IPS DF 6.9 (cell line): Measurements from ENCODE around the gene ITPR1.

Experiments used
- DNase-seq: peaks from one replicate; pipeline ENCODE4 v3.0.0-alpha.2; 2013; ENCODE audit warnings: low read depth, low spot score
- H3K27ac ChIP-seq: one replicate; pipeline ENCODE4 v1.5.1; 2013; ENCODE audit warnings: low read length, control low read depth
- H3K27me3 ChIP-seq: 2 replicates; pipeline ENCODE4 v1.6.1; 2013; ENCODE audit warnings: mild to moderate bottlenecking, low read length; ENCODE audit not compliant: control insufficient read depth, insufficient read depth
- H3K36me3 ChIP-seq: 2 replicates; pipeline ENCODE4 v1.6.1; 2013; ENCODE audit warnings: low read length; ENCODE audit not compliant: control insufficient read depth, insufficient read depth
- H3K4me1 ChIP-seq: 2 replicates; pipeline ENCODE4 v1.6.1; 2013; ENCODE audit warnings: low read length; ENCODE audit not compliant: control insufficient read depth, insufficient read depth
- H3K4me3 ChIP-seq: 2 replicates; pipeline ENCODE4 v1.5.1; 2013; ENCODE audit warnings: mild to moderate bottlenecking, low read length
- H3K9me3 ChIP-seq: 2 replicates; pipeline ENCODE4 v1.6.1; 2013; ENCODE audit warnings: low read length, inconsistent platforms; ENCODE audit not compliant: control insufficient read depth, insufficient read depth
- WGBS: extraction: QIAGEN DNeasy Blood & Tissue Kit; methylation state at CpG from one replicate; pipeline ENCODE4 v1.1.7; 2013; ENCODE audit warnings: mixed read lengths, missing lambda C conversion rate; ENCODE audit not compliant: insufficient read length, insufficient coverage; 5-methylcytosine and 5-hydroxymethylcytosine counted together

Gene ITPR1

GRCh38 chr3:4765212-4765611 lies 272.1 kb downstream of the ITPR1 start:
- DNase-seq: no peak

GRCh38 chr3:4766263-4766662 lies 273.1 kb downstream of the ITPR1 start:
- no peaks in the 10 kb centered on the region for H3K9me3 ChIP-seq
- no peak overlapping the region for H3K4me3 ChIP-seq
- no peaks in the 10 kb centered on the region for H3K4me1 ChIP-seq
- DNase-seq: no peak
- no peaks in the 10 kb centered on the region for H3K27me3 ChIP-seq
- H3K36me3 ChIP-seq: no peaks in the 10 kb centered on the region
- WGBS: no CpG with 5 or more reads among the region's 4 CpGs
- no peak overlapping the region for H3K27ac ChIP-seq

More at GRCh38 chr3:4765212-4765611, 272.1 kb downstream of the ITPR1 start:
- WGBS: no CpG with 5 or more reads among the region's 3 CpGs
- no peaks in the 10 kb centered on the region for H3K36me3 ChIP-seq
- no peaks in the 10 kb centered on the region for H3K27me3 ChIP-seq
- H3K4me1 ChIP-seq: no peaks in the 10 kb centered on the region
- no peak overlapping the region for H3K4me3 ChIP-seq
- H3K9me3 ChIP-seq: no peaks in the 10 kb centered on the region
- no peak overlapping the region for H3K27ac ChIP-seq

- no CpG with 5 or more reads among the region's 6 CpGs for WGBS
- DNase-seq: no peak
- no peaks in the 10 kb centered on the region for H3K27me3 ChIP-seq
- no peak overlapping the region for H3K27ac ChIP-seq
- no peak overlapping the region for H3K4me3 ChIP-seq
- H3K4me1 ChIP-seq: no peaks in the 10 kb centered on the region
- no peaks in the 10 kb centered on the region for H3K9me3 ChIP-seq
- H3K36me3 ChIP-seq: no peaks in the 10 kb centered on the region
Observed at GRCh38 chr3:4766716-4767499, 273.8 kb downstream of the ITPR1 start.

GRCh38 chr3:4768021-4768420 lies 274.9 kb downstream of the ITPR1 start:
- Histone ChIP-seq H3K27me3 (no peaks in the 10 kb centered on the region), H3K36me3 (no peaks in the 10 kb centered on the region), H3K27ac (no peak overlapping the region), H3K4me3 (no peak overlapping the region), H3K4me1 (no peaks in the 10 kb centered on the region), H3K9me3 (no peaks in the 10 kb centered on the region)
- no peak for DNase-seq
- no CpG with 5 or more reads among the region's 5 CpGs for WGBS

- no peaks in the 10 kb centered on the region for H3K27me3 ChIP-seq
- WGBS: no CpG with 5 or more reads among the region's 12 CpGs
- H3K27ac ChIP-seq: no peak overlapping the region
- no peaks in the 10 kb centered on the region for H3K4me1 ChIP-seq
- no peak for DNase-seq
- H3K9me3 ChIP-seq: no peaks in the 10 kb centered on the region
- H3K4me3 ChIP-seq: no peak overlapping the region
- no peaks in the 10 kb centered on the region for H3K36me3 ChIP-seq
Observed at GRCh38 chr3:4768521-4768920, 275.4 kb downstream of the ITPR1 start.

- no peak for DNase-seq
- Histone ChIP-seq H3K27ac (no peak overlapping the region), H3K4me1 (no peaks in the 10 kb centered on the region), H3K27me3 (no peaks in the 10 kb centered on the region), H3K36me3 (no peaks in the 10 kb centered on the region), H3K9me3 (no peaks in the 10 kb centered on the region), H3K4me3 (no peak overlapping the region)
- WGBS: no CpG with 5 or more reads among the region's 5 CpGs
Observed at GRCh38 chr3:4770561-4770960, 277.4 kb downstream of the ITPR1 start.

- Histone ChIP-seq H3K9me3 (no peaks in the 10 kb centered on the region), H3K27ac (no peak overlapping the region), H3K4me3 (no peak overlapping the region), H3K4me1 (no peaks in the 10 kb centered on the region), H3K27me3 (no peaks in the 10 kb centered on the region), H3K36me3 (no peaks in the 10 kb centered on the region)
- no CpG with 5 or more reads among the region's 5 CpGs for WGBS
- DNase-seq: no peak
Observed at GRCh38 chr3:4771243-4771642, 278.1 kb downstream of the ITPR1 start.

GRCh38 chr3:4772171-4772804 lies 279.1 kb downstream of the ITPR1 start:
- Histone ChIP-seq H3K9me3 (no peaks in the 10 kb centered on the region), H3K4me1 (no peaks in the 10 kb centered on the region), H3K27me3 (no peaks in the 10 kb centered on the region), H3K27ac (no peak overlapping the region), H3K36me3 (no peaks in the 10 kb centered on the region), H3K4me3 (no peak overlapping the region)
- no peak for DNase-seq
- WGBS: no CpG with 5 or more reads among the region's 4 CpGs

GRCh38 chr3:4772858-4773257 lies 279.7 kb downstream of the ITPR1 start:
- no CpG with 5 or more reads among the region's 9 CpGs for WGBS
- Histone ChIP-seq H3K27ac (no peak overlapping the region), H3K27me3 (no peaks in the 10 kb centered on the region), H3K4me1 (no peaks in the 10 kb centered on the region), H3K36me3 (no peaks in the 10 kb centered on the region), H3K9me3 (no peaks in the 10 kb centered on the region), H3K4me3 (no peak overlapping the region)
- no peak for DNase-seq

GRCh38 chr3:4773583-4773982 lies 280.4 kb downstream of the ITPR1 start:
- no CpG with 5 or more reads among the region's 2 CpGs for WGBS
- no peaks in the 10 kb centered on the region for H3K9me3 ChIP-seq
- H3K4me1 ChIP-seq: no peaks in the 10 kb centered on the region
- H3K27ac ChIP-seq: no peak overlapping the region
- no peaks in the 10 kb centered on the region for H3K36me3 ChIP-seq
- H3K4me3 ChIP-seq: no peak overlapping the region
- no peak for DNase-seq
- H3K27me3 ChIP-seq: no peaks in the 10 kb centered on the region

- Histone ChIP-seq H3K27ac (no peak overlapping the region), H3K4me1 (no peaks in the 10 kb centered on the region), H3K27me3 (no peaks in the 10 kb centered on the region), H3K9me3 (no peaks in the 10 kb centered on the region), H3K4me3 (no peak overlapping the region), H3K36me3 (no peaks in the 10 kb centered on the region)
- no CpG with 5 or more reads among the region's 3 CpGs for WGBS
- DNase-seq: no peak
Observed at GRCh38 chr3:4774531-4774930, 281.4 kb downstream of the ITPR1 start.
